ENCODE measurements around the gene CYTH1.

- TF ChIP-seq IKZF3 (tag by site-specific recombination; IDR thresholded peaks at IDR 0.05) (no peak), ZNF138 (tag by site-specific recombination; IDR thresholded peaks at IDR 0.05; ENCODE audit: borderline replicate concordance) (no peak), ZNF335 (tag by site-specific recombination; conservative IDR thresholded peaks at IDR 0.05) (no peak), ZEB2 (tag by site-specific recombination; IDR thresholded peaks at IDR 0.05) (no peak), ZSCAN23 (tag by site-specific recombination; IDR thresholded peaks at IDR 0.05) (no peak), ZSCAN30 (tag by site-specific recombination; IDR thresholded peaks at IDR 0.05) (no peak), ZNF274 (IDR thresholded peaks at IDR 0.05; ENCODE audit: low read length) (no peak), ZNF274 (tag by site-specific recombination; IDR thresholded peaks at IDR 0.05; ENCODE audit: borderline replicate concordance) (no peak), YY1 (tag by site-specific recombination; IDR thresholded peaks at IDR 0.05) (no peak), ZNF18 (tag by site-specific recombination; IDR thresholded peaks at IDR 0.05) (no peak), ZNF23 (tag by site-specific recombination; IDR thresholded peaks at IDR 0.05; ENCODE audit: borderline replicate concordance) (no peak), PATZ1 (tag by site-specific recombination; IDR thresholded peaks at IDR 0.05) (no peak)
- TF ChIP-seq, protein P1, sequence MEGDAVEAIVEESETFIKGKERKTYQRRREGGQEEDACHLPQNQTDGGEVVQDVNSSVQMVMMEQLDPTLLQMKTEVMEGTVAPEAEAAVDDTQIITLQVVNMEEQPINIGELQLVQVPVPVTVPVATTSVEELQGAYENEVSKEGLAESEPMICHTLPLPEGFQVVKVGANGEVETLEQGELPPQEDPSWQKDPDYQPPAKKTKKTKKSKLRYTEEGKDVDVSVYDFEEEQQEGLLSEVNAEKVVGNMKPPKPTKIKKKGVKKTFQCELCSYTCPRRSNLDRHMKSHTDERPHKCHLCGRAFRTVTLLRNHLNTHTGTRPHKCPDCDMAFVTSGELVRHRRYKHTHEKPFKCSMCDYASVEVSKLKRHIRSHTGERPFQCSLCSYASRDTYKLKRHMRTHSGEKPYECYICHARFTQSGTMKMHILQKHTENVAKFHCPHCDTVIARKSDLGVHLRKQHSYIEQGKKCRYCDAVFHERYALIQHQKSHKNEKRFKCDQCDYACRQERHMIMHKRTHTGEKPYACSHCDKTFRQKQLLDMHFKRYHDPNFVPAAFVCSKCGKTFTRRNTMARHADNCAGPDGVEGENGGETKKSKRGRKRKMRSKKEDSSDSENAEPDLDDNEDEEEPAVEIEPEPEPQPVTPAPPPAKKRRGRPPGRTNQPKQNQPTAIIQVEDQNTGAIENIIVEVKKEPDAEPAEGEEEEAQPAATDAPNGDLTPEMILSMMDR (tag by site-specific recombination; IDR thresholded peaks at IDR 0.05): no peak
Measured at GRCh38 chr17:78637643-78638420, 144.2 kb downstream of the CYTH1 start.

Data from HEK293 (cell line).